Measurements from ENCODE around the gene POGZ. TPM values are rescaled to one million over a fixed set of nuclear protein-coding genes. Genes with fewer than 3 reads are reported as not detected.
A peak's percentile ranks its signal among the peaks of the same experiment; 100 is the strongest.

The POGZ gene
- total RNA-seq, 4 donors from 2014 or later, result 16.1 to 45.6 (median 30.4) TPM

DNA sequence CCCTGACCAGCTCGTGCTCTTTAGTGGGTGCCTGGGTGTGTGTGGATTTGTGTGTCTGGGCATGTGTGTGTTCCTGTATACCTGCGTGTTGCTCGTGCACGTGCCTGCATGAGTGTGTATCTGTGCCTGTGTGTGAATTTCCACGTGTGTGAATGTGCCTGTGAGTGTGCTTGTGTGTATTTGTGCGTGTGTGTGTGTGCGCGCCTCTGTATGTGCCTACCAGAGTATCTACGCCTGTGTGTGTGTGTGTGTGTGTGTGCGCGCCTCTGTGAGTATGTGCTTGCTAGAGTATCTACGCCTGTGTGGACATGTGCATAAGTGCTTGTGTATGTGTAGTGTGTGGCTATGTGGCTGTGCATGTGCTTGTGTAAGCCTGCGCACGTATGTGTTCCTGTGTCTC, 86.1 kb downstream of the POGZ start:
- 84 to 91% methylated on average over 4 to 10 of the region's 14 CpGs for WGBS, 2 donors
- H3K4me3 ChIP-seq, result no peak overlapping the region
- TF ChIP-seq POLR2A (IDR thresholded peaks at IDR 0.05), result no peak
- TF ChIP-seq, protein P1, sequence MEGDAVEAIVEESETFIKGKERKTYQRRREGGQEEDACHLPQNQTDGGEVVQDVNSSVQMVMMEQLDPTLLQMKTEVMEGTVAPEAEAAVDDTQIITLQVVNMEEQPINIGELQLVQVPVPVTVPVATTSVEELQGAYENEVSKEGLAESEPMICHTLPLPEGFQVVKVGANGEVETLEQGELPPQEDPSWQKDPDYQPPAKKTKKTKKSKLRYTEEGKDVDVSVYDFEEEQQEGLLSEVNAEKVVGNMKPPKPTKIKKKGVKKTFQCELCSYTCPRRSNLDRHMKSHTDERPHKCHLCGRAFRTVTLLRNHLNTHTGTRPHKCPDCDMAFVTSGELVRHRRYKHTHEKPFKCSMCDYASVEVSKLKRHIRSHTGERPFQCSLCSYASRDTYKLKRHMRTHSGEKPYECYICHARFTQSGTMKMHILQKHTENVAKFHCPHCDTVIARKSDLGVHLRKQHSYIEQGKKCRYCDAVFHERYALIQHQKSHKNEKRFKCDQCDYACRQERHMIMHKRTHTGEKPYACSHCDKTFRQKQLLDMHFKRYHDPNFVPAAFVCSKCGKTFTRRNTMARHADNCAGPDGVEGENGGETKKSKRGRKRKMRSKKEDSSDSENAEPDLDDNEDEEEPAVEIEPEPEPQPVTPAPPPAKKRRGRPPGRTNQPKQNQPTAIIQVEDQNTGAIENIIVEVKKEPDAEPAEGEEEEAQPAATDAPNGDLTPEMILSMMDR (IDR thresholded peaks at IDR 0.05), result no peak
- no peaks in the 10 kb centered on the region for H3K9me3 ChIP-seq
- H3K4me1 ChIP-seq, result peaks cover 31 to 55% (median 33%) of the 10 kb centered on the region in 3 donors
- H3K27ac ChIP-seq, result no peak overlapping the region
- no peak for DNase-seq
- intact Hi-C loops (cut with DNase I), result no loop called here
- H3K27me3 ChIP-seq, result no peaks in the 10 kb centered on the region
- H3K36me3 ChIP-seq, result peaks cover 0 to 14% (median 0%) of the 10 kb centered on the region in 3 donors

DNA sequence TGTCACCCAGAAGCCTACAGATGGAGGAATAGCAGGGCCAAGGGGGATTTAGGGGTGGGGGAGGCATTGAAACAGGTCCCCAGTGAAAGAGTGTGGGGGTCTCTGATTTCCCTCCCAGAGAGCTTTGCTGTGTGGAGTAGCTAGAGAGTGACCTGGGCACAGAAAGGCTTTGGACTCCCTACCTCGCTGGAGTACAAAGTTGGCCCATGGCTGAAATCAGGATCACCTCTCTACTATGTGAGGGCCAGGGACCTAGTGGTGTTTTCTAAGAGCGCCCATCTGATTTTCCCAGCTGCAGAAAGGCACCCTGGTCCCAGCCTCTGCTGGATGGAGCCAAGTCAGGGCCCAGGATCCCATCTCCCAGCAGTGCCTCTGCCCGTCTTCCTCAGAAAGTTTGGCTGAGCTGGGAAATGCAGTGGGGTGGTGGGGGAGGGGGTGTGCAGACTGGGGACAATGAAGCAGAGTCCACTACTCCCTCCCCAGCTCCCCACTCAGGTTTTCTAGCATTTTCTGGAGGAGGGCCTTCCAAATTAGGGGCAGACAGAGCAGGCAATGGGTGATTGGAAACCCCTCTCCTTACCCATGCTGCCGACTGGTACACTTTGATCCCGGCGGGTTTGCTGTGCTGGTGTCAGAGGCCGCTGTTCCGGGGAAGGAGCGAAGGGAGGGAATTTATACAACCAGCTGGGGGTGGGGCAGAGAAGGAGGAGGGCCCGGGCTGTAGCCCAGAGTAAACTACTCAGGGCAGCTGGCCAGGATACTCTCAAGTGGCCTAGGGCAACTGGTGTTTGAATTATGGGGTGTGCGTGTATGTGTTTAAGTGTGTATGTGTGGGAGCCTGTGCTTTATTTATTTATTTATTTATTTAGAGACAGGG, 87.0 kb downstream of the POGZ start, which contains the start of gene SELENBP1:
Gene SELENBP1, minus strand, starts transcription at position 648 of the 877 bp plus-strand sequence. Its CDS starts 64 bp downstream, at position 584.
- H3K27me3 ChIP-seq, result no peaks in the 10 kb centered on the region
- peak within 1 kb of the TSS; percentile 48 to 82 (median 76) for H3K27ac ChIP-seq
- 19 to 20% methylated on average over 1 to 7 of the region's 11 CpGs for WGBS, 2 donors
- peaks cover 31 to 60% (median 33%) of the 10 kb centered on the region in 3 donors for H3K4me1 ChIP-seq
- intact Hi-C loops (cut with DNase I), result no loop called here
- no peaks in the 10 kb centered on the region for H3K9me3 ChIP-seq
- TF ChIP-seq, protein P1 (IDR thresholded peaks at IDR 0.05), result no peak
- TF ChIP-seq POLR2A (IDR thresholded peaks at IDR 0.05), result peak in 3 of 4 donors; percentile 11 to 68 (median 55)
- peaks cover 0 to 23% (median 0%) of the 10 kb centered on the region in 3 donors for H3K36me3 ChIP-seq
- DNase-seq, result no peak
- peak within 1 kb of the TSS; percentile 14 to 65 (median 44) for H3K4me3 ChIP-seq

DNA sequence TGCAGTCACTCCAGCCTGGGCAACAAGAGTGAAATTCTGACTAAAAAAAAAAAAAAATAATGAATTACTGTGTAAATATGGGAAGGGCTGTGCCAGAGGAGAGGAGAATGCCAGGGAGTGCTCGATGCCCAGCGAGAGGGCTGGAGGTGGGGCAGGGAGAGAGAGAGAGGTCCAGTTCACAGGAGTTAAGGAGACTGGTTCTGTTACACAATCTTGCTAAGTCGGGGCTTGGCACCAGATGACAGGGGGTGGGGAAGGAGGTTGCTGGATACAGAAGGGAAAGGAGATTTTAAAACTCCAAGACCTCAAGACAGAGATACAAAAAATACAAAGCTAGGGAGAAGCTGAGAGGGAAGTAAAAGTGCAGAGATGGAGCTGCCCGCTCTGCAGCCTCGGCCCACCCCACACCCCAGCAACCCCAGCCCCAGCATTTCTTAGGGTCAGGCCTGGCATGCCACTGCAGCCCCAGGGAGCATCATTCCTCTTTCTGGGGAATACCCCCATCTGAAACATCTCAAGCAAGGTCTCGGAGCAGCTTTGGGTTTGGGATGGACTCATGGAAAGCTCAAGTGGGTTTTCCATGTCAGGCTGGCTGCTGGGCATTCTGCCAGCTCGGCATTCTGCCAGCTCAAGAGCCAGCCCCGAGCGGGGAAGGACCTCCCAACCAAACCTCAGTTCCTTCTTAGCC, 87.8 kb downstream of the POGZ start:
- no peaks in the 10 kb centered on the region for H3K27me3 ChIP-seq
- 20 to 21% methylated on average over 6 to 8 of the region's 9 CpGs for WGBS, 2 donors
- intact Hi-C loops (cut with DNase I), result no loop called here
- H3K36me3 ChIP-seq, result peaks cover 0 to 28% (median 0%) of the 10 kb centered on the region in 3 donors
- H3K9me3 ChIP-seq, result no peaks in the 10 kb centered on the region
- H3K4me1 ChIP-seq, result peaks cover 31 to 60% (median 33%) of the 10 kb centered on the region in 3 donors
- H3K27ac ChIP-seq, result peak overlapping the region; percentile 48 to 82 (median 76)
- H3K4me3 ChIP-seq, result peak overlapping the region; percentile 14 to 65 (median 44)
- DNase-seq, result no peak
- TF ChIP-seq, protein P1 (IDR thresholded peaks at IDR 0.05), result no peak
- no peak for TF ChIP-seq POLR2A (IDR thresholded peaks at IDR 0.05)

DNA sequence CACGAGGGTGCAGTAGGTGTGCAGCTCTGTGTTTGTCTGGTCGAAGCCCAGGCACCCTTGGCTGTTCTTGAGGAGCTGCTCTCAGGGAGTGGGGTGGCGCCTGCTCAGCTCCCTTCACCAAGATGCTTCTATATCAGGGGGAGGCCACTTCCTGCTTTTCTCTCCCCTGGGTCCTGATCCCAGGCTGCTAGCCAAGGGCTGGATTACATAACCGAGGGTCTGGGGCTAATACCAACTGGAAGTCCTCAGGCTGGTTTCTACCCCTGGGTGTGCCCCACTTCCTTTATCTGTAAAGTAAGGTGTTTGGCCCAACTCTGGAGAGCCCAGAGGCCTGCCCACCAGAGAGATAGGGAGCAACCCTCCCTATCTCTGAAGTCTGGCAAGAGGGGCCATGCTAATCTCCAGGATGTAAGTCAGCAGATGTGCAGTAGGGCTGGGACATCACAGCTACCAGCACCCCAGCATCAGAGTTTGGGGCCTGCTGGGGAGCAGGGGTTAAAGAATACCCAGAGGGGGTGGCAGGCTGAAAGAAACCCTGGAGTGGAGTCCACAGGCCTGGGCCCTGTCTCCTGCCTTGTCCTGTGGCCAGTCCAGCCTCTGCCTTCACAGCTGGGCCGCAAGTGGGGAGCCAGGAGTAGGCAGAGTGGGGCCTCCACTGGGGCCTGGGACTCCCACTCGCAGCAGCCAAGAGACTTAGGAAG, 88.9 kb downstream of the POGZ start:
- DNase-seq, result no peak
- Histone ChIP-seq H3K4me1 (peaks cover 31 to 60% (median 33%) of the 10 kb centered on the region in 3 donors), H3K27ac (peak overlapping the region in 3 of 4 donors; percentile 73 to 82 (median 75)), H3K27me3 (no peaks in the 10 kb centered on the region), H3K36me3 (peaks cover 0 to 40% (median 0%) of the 10 kb centered on the region in 3 donors), H3K9me3 (no peaks in the 10 kb centered on the region), H3K4me3 (no peak overlapping the region)
- intact Hi-C loops (cut with DNase I), result no loop called here
- no peak for TF ChIP-seq POLR2A (IDR thresholded peaks at IDR 0.05)
- TF ChIP-seq, protein P1 (IDR thresholded peaks at IDR 0.05), result no peak
- WGBS, 2 donors, result 68 to 69% methylated on average over 3 to 6 of the region's 6 CpGs

Data from esophagus squamous epithelium (tissue), 5 donors.